ENCODE data around the gene IGSF1.

GRCh38 chrX:131332331-131332730 is 43.2 kb upstream of the IGSF1 start:
- TF ChIP-seq POLR2AphosphoS5 (IDR thresholded peaks at IDR 0.05; ENCODE audit: low read depth, low read length) (no peak), CTCF (IDR thresholded peaks at IDR 0.05 in 2 of 3, conservative IDR thresholded peaks at IDR 0.05 in 1 of 3; ENCODE audit: borderline replicate concordance in 1 of 3, insufficient read depth in 1 of 3, low read depth in 2 of 3, low read length in 2 of 3) (no peak), EZH2 (IDR thresholded peaks at IDR 0.05) (no peak), ATF3 (IDR thresholded peaks at IDR 0.05) (no peak), ZBTB33 (IDR thresholded peaks at IDR 0.05; ENCODE audit: extremely low read depth, insufficient replicate concordance, low read length) (no peak), POLR2A (IDR thresholded peaks at IDR 0.05; ENCODE audit: borderline replicate concordance, extremely low read depth, insufficient read depth, insufficient read length) (no peak), YY1 (IDR thresholded peaks at IDR 0.05; ENCODE audit: extremely low read depth, insufficient replicate concordance, low read depth, low read length) (no peak), MAX (IDR thresholded peaks at IDR 0.05) (no peak), SP1 (IDR thresholded peaks at IDR 0.05; ENCODE audit: low read depth) (no peak)
